ENCODE data around the gene NLRX1. TPM values are rescaled to one million over a fixed set of nuclear protein-coding genes. Genes with fewer than 3 reads are reported as not detected.
"Not testable (repeated sequence)": the region's sequence is repeated elsewhere in the genome, so short reads cannot be mapped to it uniquely, and the experiment has no call there.

The NLRX1 gene
- total RNA-seq, 4 donors from 2014 or later, result 8.3 to 28.6 (median 21.3) TPM

GRCh38 chr11:119161871-119162270, 6.7 kb upstream of the NLRX1 start:
- no peak overlapping the region for H3K27ac ChIP-seq
- H3K4me1 ChIP-seq, result no peaks in the 10 kb centered on the region
- no peaks in the 10 kb centered on the region for H3K9me3 ChIP-seq
- TF ChIP-seq CTCF (IDR thresholded peaks at IDR 0.05) (no peak), POLR2A (IDR thresholded peaks at IDR 0.05) (no peak)
- no peak overlapping the region for H3K4me3 ChIP-seq
- H3K27me3 ChIP-seq, result no peaks in the 10 kb centered on the region
- DNase-seq, result no peak
- H3K36me3 ChIP-seq, result no peaks in the 10 kb centered on the region

- Histone ChIP-seq H3K27ac (no peak overlapping the region), H3K9me3 (no peaks in the 10 kb centered on the region), H3K36me3 (no peaks in the 10 kb centered on the region), H3K27me3 (no peaks in the 10 kb centered on the region), H3K4me1 (no peaks in the 10 kb centered on the region), H3K4me3 (no peak overlapping the region)
- DNase-seq, result no peak
- TF ChIP-seq CTCF (IDR thresholded peaks at IDR 0.05), result no peak
- TF ChIP-seq POLR2A (IDR thresholded peaks at IDR 0.05), result no peak
Observed at GRCh38 chr11:119166368-119167076, 2.0 kb upstream of the NLRX1 start.

- not testable (repeated sequence) for H3K27ac ChIP-seq, H3K36me3 ChIP-seq, H3K4me1 ChIP-seq, H3K27me3 ChIP-seq, H3K4me3 ChIP-seq, DNase-seq, H3K9me3 ChIP-seq
Observed at GRCh38 chr11:119167077-119167458, 1.5 kb upstream of the NLRX1 start.

GRCh38 chr11:119167933-119168332, 592 bp upstream of the NLRX1 start:
- H3K4me1 ChIP-seq, result no peaks in the 10 kb centered on the region
- no peak overlapping the region for H3K4me3 ChIP-seq
- no peak for DNase-seq
- H3K27me3 ChIP-seq, result no peaks in the 10 kb centered on the region
- no peaks in the 10 kb centered on the region for H3K36me3 ChIP-seq
- H3K9me3 ChIP-seq, result no peaks in the 10 kb centered on the region
- TF ChIP-seq POLR2A (IDR thresholded peaks at IDR 0.05) (no peak), CTCF (IDR thresholded peaks at IDR 0.05) (no peak)
- peak overlapping the region in 1 of 4 donors; percentile 88 for H3K27ac ChIP-seq

- peak overlapping the region; percentile 73 to 96 (median 84) for H3K4me3 ChIP-seq
- no peaks in the 10 kb centered on the region for H3K27me3 ChIP-seq
- no peaks in the 10 kb centered on the region for H3K9me3 ChIP-seq
- no peak for TF ChIP-seq CTCF (IDR thresholded peaks at IDR 0.05)
- no peak for TF ChIP-seq POLR2A (IDR thresholded peaks at IDR 0.05)
- no peak for DNase-seq
- peak overlapping the region; percentile 82 to 93 (median 90) for H3K27ac ChIP-seq
- H3K4me1 ChIP-seq, result no peaks in the 10 kb centered on the region
- no peaks in the 10 kb centered on the region for H3K36me3 ChIP-seq
Observed at GRCh38 chr11:119169282-119169719, 776 bp downstream of the NLRX1 start.

- TF ChIP-seq POLR2A (IDR thresholded peaks at IDR 0.05), result no peak
- TF ChIP-seq CTCF (IDR thresholded peaks at IDR 0.05), result no peak
- H3K27me3 ChIP-seq, result no peaks in the 10 kb centered on the region
- H3K4me1 ChIP-seq, result no peaks in the 10 kb centered on the region
- no peaks in the 10 kb centered on the region for H3K9me3 ChIP-seq
- no peak overlapping the region for H3K4me3 ChIP-seq
- DNase-seq, result no peak
- H3K36me3 ChIP-seq, result peaks cover 0 to 6% (median 0%) of the 10 kb centered on the region in 3 donors
- H3K27ac ChIP-seq, result no peak overlapping the region
Observed at GRCh38 chr11:119172513-119172912, 4.0 kb downstream of the NLRX1 start.
